IgD-negative memory B cell (primary cell): Measurements from ENCODE around the gene BTN3A1. TPM values are rescaled to one million over a fixed set of nuclear protein-coding genes. Genes with fewer than 3 reads are reported as not detected.
A peak's percentile ranks its signal among the peaks of the same experiment; 100 is the strongest.
"Not testable (repeated sequence)": the region's sequence is repeated elsewhere in the genome, so short reads cannot be mapped to it uniquely, and the experiment has no call there.

ENCODE experiments used
- H3K27ac Mint-ChIP-seq, 3 donors: one replicate each; pipeline ENCODE4 v1.8.0; 2020 to 2022; ENCODE audit warnings: mild to moderate bottlenecking in 3 of 3, mixed read lengths in 3 of 3, moderate library complexity in 1 of 3
- H3K27me3 Mint-ChIP-seq: one replicate; pipeline ENCODE4 v1.8.0; 2021; ENCODE audit warnings: mixed read lengths
- H3K36me3 Mint-ChIP-seq: one replicate; pipeline ENCODE4 v1.8.0; 2020; ENCODE audit warnings: mild to moderate bottlenecking, mixed read lengths
- H3K4me1 Mint-ChIP-seq, 3 donors: one replicate each; pipeline ENCODE4 v1.8.0; 2020 to 2022; ENCODE audit warnings: mixed read lengths in 3 of 3, mild to moderate bottlenecking in 1 of 3
- H3K4me3 Mint-ChIP-seq, 4 donors: one replicate each; pipeline ENCODE4 v1.8.0; 2020 to 2022; ENCODE audit warnings: mild to moderate bottlenecking in 4 of 4, mixed read lengths in 4 of 4, moderate library complexity in 3 of 4
- H3K9me3 Mint-ChIP-seq, 3 donors: one replicate each; pipeline ENCODE4 v1.8.0; 2020 to 2021; ENCODE audit warnings: mixed read lengths in 3 of 3, mild to moderate bottlenecking in 1 of 3
- polyA plus RNA-seq: library from polyadenylated mRNA; unstranded; fragments of 300-500 nt; fragmentation: Illumina TruSeq; gene quantifications from one replicate; pipeline ENCODE4 v1.2.3, GENCODE V29; 2021

BTN3A1 gene
- polyA plus RNA-seq, 1 donor from 2014 or later, result 38.6 TPM

- H3K4me3 Mint-ChIP-seq, result peak overlapping the region in 1 of 4 donors; percentile 64
- no peak overlapping the region for H3K27ac Mint-ChIP-seq
- H3K27me3 Mint-ChIP-seq, result no peaks in the 10 kb centered on the region
- peaks cover 17 to 24% (median 22%) of the 10 kb centered on the region in 3 donors for H3K4me1 Mint-ChIP-seq
- peaks cover 11% of the 10 kb centered on the region for H3K36me3 Mint-ChIP-seq
- peaks cover 8 to 12% (median 10%) of the 10 kb centered on the region in 3 donors for H3K9me3 Mint-ChIP-seq
These were observed 12.2 kb downstream of the BTN3A1 start for GRCh38 chr6:26414281-26414680.

- Mint-ChIP-seq H3K9me3 (peaks cover 8 to 12% (median 10%) of the 10 kb centered on the region in 3 donors), H3K27me3 (no peaks in the 10 kb centered on the region), H3K36me3 (peaks cover 8% of the 10 kb centered on the region), H3K4me3 (peak overlapping the region in 1 of 4 donors; percentile 70), H3K4me1 (peaks cover 17 to 22% (median 19%) of the 10 kb centered on the region in 3 donors), H3K27ac (no peak overlapping the region)
These were observed 13.1 kb downstream of the BTN3A1 start for GRCh38 chr6:26415036-26415614.

- H3K9me3 Mint-ChIP-seq, result peaks cover 8 to 12% (median 10%) of the 10 kb centered on the region in 3 donors
- H3K27ac Mint-ChIP-seq, result peak overlapping the region in 1 of 3 donors; percentile 62
- H3K4me3 Mint-ChIP-seq, result no peak overlapping the region
- H3K4me1 Mint-ChIP-seq, result peaks cover 17 to 19% (median 19%) of the 10 kb centered on the region in 3 donors
- H3K36me3 Mint-ChIP-seq, result peaks cover 8% of the 10 kb centered on the region
- H3K27me3 Mint-ChIP-seq, result no peaks in the 10 kb centered on the region
These were observed 13.7 kb downstream of the BTN3A1 start for GRCh38 chr6:26415791-26416190.

- Mint-ChIP-seq H3K4me3 (no peak overlapping the region), H3K36me3 (peaks cover 8% of the 10 kb centered on the region), H3K4me1 (peaks cover 17 to 19% (median 18%) of the 10 kb centered on the region in 3 donors), H3K27ac (peak overlapping the region in 1 of 3 donors; percentile 62), H3K27me3 (no peaks in the 10 kb centered on the region), H3K9me3 (peaks cover 8 to 12% (median 10%) of the 10 kb centered on the region in 3 donors)
These were observed 14.2 kb downstream of the BTN3A1 start for GRCh38 chr6:26416288-26416687.

GRCh38 chr6:26418077-26418476 lies 16.0 kb downstream of the BTN3A1 start:
- not testable (repeated sequence) for H3K36me3 Mint-ChIP-seq, H3K27ac Mint-ChIP-seq, H3K27me3 Mint-ChIP-seq, H3K4me3 Mint-ChIP-seq
- Mint-ChIP-seq H3K9me3 (peaks cover 8 to 12% (median 10%) of the 10 kb centered on the region in 3 donors), H3K4me1 (peaks cover 17 to 19% (median 18%) of the 10 kb centered on the region in 3 donors)

GRCh38 chr6:26418795-26419194 lies 16.7 kb downstream of the BTN3A1 start:
- Mint-ChIP-seq H3K4me3 (peak overlapping the region in 1 of 4 donors; percentile 47), H3K27ac (peak overlapping the region in 1 of 3 donors; percentile 35), H3K4me1 (peaks cover 9 to 12% (median 11%) of the 10 kb centered on the region in 3 donors), H3K9me3 (peaks cover 8 to 12% (median 10%) of the 10 kb centered on the region in 3 donors)
- not testable (repeated sequence) for H3K36me3 Mint-ChIP-seq, H3K27me3 Mint-ChIP-seq

GRCh38 chr6:26420688-26421171 lies 18.7 kb downstream of the BTN3A1 start:
- Mint-ChIP-seq H3K4me1 (peaks cover 0 to 4% (median 2%) of the 10 kb centered on the region in 3 donors), H3K27me3 (no peaks in the 10 kb centered on the region), H3K27ac (no peak overlapping the region)

GRCh38 chr6:26421259-26422144 lies 19.4 kb downstream of the BTN3A1 start:
- H3K27me3 Mint-ChIP-seq, result no peaks in the 10 kb centered on the region
- no peak overlapping the region for H3K27ac Mint-ChIP-seq
- peaks cover 5 to 12% (median 10%) of the 10 kb centered on the region in 3 donors for H3K9me3 Mint-ChIP-seq
- H3K4me1 Mint-ChIP-seq, result peaks cover 0 to 4% (median 2%) of the 10 kb centered on the region in 3 donors
- no peaks in the 10 kb centered on the region for H3K36me3 Mint-ChIP-seq
- no peak overlapping the region for H3K4me3 Mint-ChIP-seq

More at GRCh38 chr6:26420688-26421171, 18.7 kb downstream of the BTN3A1 start:
- H3K9me3 Mint-ChIP-seq, result peaks cover 8 to 12% (median 10%) of the 10 kb centered on the region in 3 donors
- no peaks in the 10 kb centered on the region for H3K36me3 Mint-ChIP-seq
- no peak overlapping the region for H3K4me3 Mint-ChIP-seq

- H3K4me1 Mint-ChIP-seq, result peaks cover 0 to 4% (median 2%) of the 10 kb centered on the region in 3 donors
- H3K9me3 Mint-ChIP-seq, result peaks cover 5 to 8% (median 8%) of the 10 kb centered on the region in 3 donors
- H3K36me3 Mint-ChIP-seq, result no peaks in the 10 kb centered on the region
- no peaks in the 10 kb centered on the region for H3K27me3 Mint-ChIP-seq
- peak overlapping the region in 1 of 4 donors; percentile 23 for H3K4me3 Mint-ChIP-seq
- H3K27ac Mint-ChIP-seq, result peak overlapping the region in 1 of 3 donors; percentile 90
These were observed 20.3 kb downstream of the BTN3A1 start for GRCh38 chr6:26422329-26422728.

- Mint-ChIP-seq H3K4me1 (peaks cover 0 to 4% (median 2%) of the 10 kb centered on the region in 3 donors), H3K27ac (no peak overlapping the region), H3K9me3 (no peaks in the 10 kb centered on the region), H3K4me3 (no peak overlapping the region), H3K27me3 (no peaks in the 10 kb centered on the region), H3K36me3 (peaks cover 3% of the 10 kb centered on the region)
These were observed 24.8 kb downstream of the BTN3A1 start for GRCh38 chr6:26426691-26427450.

GRCh38 chr6:26427451-26427809 lies 25.4 kb downstream of the BTN3A1 start:
- H3K9me3 Mint-ChIP-seq, result no peaks in the 10 kb centered on the region
- H3K27me3 Mint-ChIP-seq, result no peaks in the 10 kb centered on the region
- H3K36me3 Mint-ChIP-seq, result peaks cover 3% of the 10 kb centered on the region
- no peak overlapping the region for H3K27ac Mint-ChIP-seq
- H3K4me1 Mint-ChIP-seq, result peaks cover 0 to 2% (median 0%) of the 10 kb centered on the region in 3 donors
- peak overlapping the region in 1 of 4 donors; percentile 6 for H3K4me3 Mint-ChIP-seq

- H3K27me3 Mint-ChIP-seq, result no peaks in the 10 kb centered on the region
- no peak overlapping the region for H3K27ac Mint-ChIP-seq
- peaks cover 0 to 2% (median 0%) of the 10 kb centered on the region in 3 donors for H3K4me1 Mint-ChIP-seq
- H3K36me3 Mint-ChIP-seq, result peaks cover 3% of the 10 kb centered on the region
- H3K4me3 Mint-ChIP-seq, result no peak overlapping the region
- H3K9me3 Mint-ChIP-seq, result no peaks in the 10 kb centered on the region
These were observed 26.1 kb downstream of the BTN3A1 start for GRCh38 chr6:26428206-26428605.

GRCh38 chr6:26430787-26431186 lies 28.7 kb downstream of the BTN3A1 start:
- H3K27me3 Mint-ChIP-seq, result no peaks in the 10 kb centered on the region
- H3K4me3 Mint-ChIP-seq, result no peak overlapping the region
- peaks cover 6% of the 10 kb centered on the region for H3K36me3 Mint-ChIP-seq
- no peak overlapping the region for H3K27ac Mint-ChIP-seq
- no peaks in the 10 kb centered on the region for H3K4me1 Mint-ChIP-seq
- H3K9me3 Mint-ChIP-seq, result peaks cover 0 to 10% (median 3%) of the 10 kb centered on the region in 3 donors

- peaks cover 0 to 10% (median 3%) of the 10 kb centered on the region in 3 donors for H3K9me3 Mint-ChIP-seq
- no peaks in the 10 kb centered on the region for H3K4me1 Mint-ChIP-seq
- no peaks in the 10 kb centered on the region for H3K27me3 Mint-ChIP-seq
- H3K4me3 Mint-ChIP-seq, result no peak overlapping the region
- peaks cover 6% of the 10 kb centered on the region for H3K36me3 Mint-ChIP-seq
- H3K27ac Mint-ChIP-seq, result no peak overlapping the region
These were observed 29.4 kb downstream of the BTN3A1 start for GRCh38 chr6:26431258-26432172.
